Neural progenitor cell (in vitro differentiated cells): ENCODE data around the gene NT5C1A. TPM values are rescaled to one million over a fixed set of nuclear protein-coding genes. Genes with fewer than 3 reads are reported as not detected.
A peak's percentile ranks its signal among the peaks of the same experiment; 100 is the strongest.

Source experiments
- DNase-seq: peaks from one replicate; pipeline ENCODE4 v3.0.0-alpha.2; 2016; ENCODE audit warnings: low spot score
- H2AFZ ChIP-seq: fragments of 200-600 bp; sonication (generic); replicated peaks from 2 replicates; pipeline ENCODE4 v1.6.1; 2016; ENCODE audit warnings: antibody characterized with exemption
- H3F3A ChIP-seq: fragments of 200-600 bp; sonication (generic); 2 replicates; pipeline ENCODE4 v1.6.1; 2016; ENCODE audit warnings: antibody characterized with exemption, low read depth
- H3K27ac ChIP-seq: fragments of 200-600 bp; sonication (generic); 2 replicates; pipeline ENCODE4 v1.5.1; 2016; ENCODE audit warnings: mild to moderate bottlenecking
- H3K27me3 ChIP-seq: fragments of 200-600 bp; sonication (generic); 2 replicates; pipeline ENCODE4 v1.6.1; 2016; ENCODE audit warnings: mild to moderate bottlenecking, moderate library complexity
- H3K36me3 ChIP-seq: fragments of 200-600 bp; sonication (generic); 2 replicates; pipeline ENCODE4 v1.5.1; 2016
- H3K4me1 ChIP-seq: fragments of 200-600 bp; sonication (generic); 2 replicates; pipeline ENCODE4 v1.6.1; 2016; ENCODE audit warnings: mixed run types
- H3K4me2 ChIP-seq: fragments of 200-600 bp; sonication (generic); 2 replicates; pipeline ENCODE4 v1.6.1; 2016
- H3K4me3 ChIP-seq: fragments of 200-600 bp; sonication (generic); 2 replicates; pipeline ENCODE4 v1.5.1; 2016
- H3K79me2 ChIP-seq: fragments of 200-600 bp; sonication (generic); 2 replicates; pipeline ENCODE4 v1.6.1; 2016; ENCODE audit warnings: low read depth
- H3K9ac ChIP-seq: fragments of 200-600 bp; sonication (generic); 2 replicates; pipeline ENCODE4 v1.6.1; 2016
- H3K9me3 ChIP-seq: fragments of 200-600 bp; sonication (generic); 2 replicates; pipeline ENCODE4 v1.5.1; 2016; ENCODE audit warnings: low read depth
- H4K20me1 ChIP-seq: fragments of 200-600 bp; sonication (generic); 2 replicates; pipeline ENCODE4 v1.6.1; 2016; ENCODE audit warnings: low read depth
- H3K27ac Mint-ChIP-seq: 3 replicates; pipeline ENCODE4 v1.8.0; 2021; ENCODE audit warnings: mixed read lengths
- H3K27me3 Mint-ChIP-seq: 2 replicates; pipeline ENCODE4 v1.8.0; 2022; ENCODE audit warnings: low read depth, mild to moderate bottlenecking, inconsistent platforms, moderate library complexity, mixed read lengths; ENCODE audit not compliant: insufficient read depth
- H3K36me3 Mint-ChIP-seq: 3 replicates; pipeline ENCODE4 v1.8.0; 2021; ENCODE audit warnings: mixed read lengths
- H3K4me1 Mint-ChIP-seq: 3 replicates; pipeline ENCODE4 v1.8.0; 2021; ENCODE audit warnings: mixed read lengths
- H3K4me3 Mint-ChIP-seq: 3 replicates; pipeline ENCODE4 v1.8.0; 2021; ENCODE audit warnings: mild to moderate bottlenecking, moderate library complexity, mixed read lengths
- H3K9me3 Mint-ChIP-seq: 3 replicates; pipeline ENCODE4 v1.8.0; 2020; ENCODE audit warnings: mixed read lengths
- CTCF ChIP-seq: fragments of 200-600 bp; sonication (generic); IDR thresholded peaks from 2 replicates; pipeline ENCODE4 v1.5.1; 2017; ENCODE audit warnings: antibody characterized with exemption, mild to moderate bottlenecking
- EZH2 ChIP-seq: fragments of 200-600 bp; sonication (generic); IDR thresholded peaks from 2 replicates; pipeline ENCODE4 v1.6.1; 2017; ENCODE audit warnings: antibody characterized with exemption, mild to moderate bottlenecking, moderate library complexity
- EZH2phosphoT487 ChIP-seq: fragments of 200-600 bp; sonication (generic); IDR thresholded peaks from 2 replicates; pipeline ENCODE4 v1.6.1; 2017; ENCODE audit warnings: antibody characterized with exemption
- total RNA-seq: library from RNA; depleted of rRNA; stranded (reverse); fragments of >200 nt; gene quantifications from 2 replicates; pipeline ENCODE4 v1.2.3, GENCODE V29; 2015; ENCODE audit warnings: low replicate concordance

Gene NT5C1A
- total RNA-seq, 1 donor from 2014 or later, result not detected

- Histone ChIP-seq H3K36me3 (no peaks in the 10 kb centered on the region), H3K27me3 (peaks cover 100% of the 10 kb centered on the region), H3F3A (no peaks in the 10 kb centered on the region), H3K9me3 (no peaks in the 10 kb centered on the region), H3K79me2 (no peaks in the 10 kb centered on the region), H4K20me1 (peaks cover 36% of the 10 kb centered on the region), H3K4me2 (peak overlapping the region; percentile 74), H3K27ac (no peak overlapping the region), H2AFZ (peak overlapping the region; percentile 11), H3K9ac (no peak overlapping the region), H3K4me3 (peak overlapping the region; percentile 32), H3K4me1 (peaks cover 7% of the 10 kb centered on the region)
- no peak overlapping the region for H3K27ac Mint-ChIP-seq
- peaks cover 45% of the 10 kb centered on the region for H3K27me3 Mint-ChIP-seq
- no peaks in the 10 kb centered on the region for H3K36me3 Mint-ChIP-seq
- peak; percentile 94 for TF ChIP-seq EZH2
- no peak for TF ChIP-seq CTCF
- peak; percentile 81 for TF ChIP-seq EZH2phosphoT487
- no peaks in the 10 kb centered on the region for H3K9me3 Mint-ChIP-seq
- H3K4me1 Mint-ChIP-seq, result peaks cover 31% of the 10 kb centered on the region
- peak; percentile 70 for DNase-seq
- H3K4me3 Mint-ChIP-seq, result peak overlapping the region; percentile 75
Measured at GRCh38 chr1:39692152-39693074, 20.5 kb upstream of the NT5C1A start.

GRCh38 chr1:39691383-39692151 is 19.7 kb upstream of the NT5C1A start, which contains the start of gene HPCAL4:
HPCAL4 (minus strand) TSS chr1:39691433; CDS start chr1:39684603, 6,830 bp downstream.
- no peak within 1 kb of the TSS for H3K27ac Mint-ChIP-seq
- peak; percentile 99 for DNase-seq
- no peaks in the 10 kb centered on the region for H3K9me3 Mint-ChIP-seq
- H3K36me3 ChIP-seq, result no peaks in the 10 kb centered on the region
- no peaks in the 10 kb centered on the region for H3K79me2 ChIP-seq
- peak within 1 kb of the TSS; percentile 11 for H2AFZ ChIP-seq
- H3K4me1 Mint-ChIP-seq, result peaks cover 31% of the 10 kb centered on the region
- peaks cover 43% of the 10 kb centered on the region for H3K27me3 Mint-ChIP-seq
- peaks cover 7% of the 10 kb centered on the region for H3K4me1 ChIP-seq
- H3K27me3 ChIP-seq, result peaks cover 100% of the 10 kb centered on the region
- H3K4me3 ChIP-seq, result peak within 1 kb of the TSS; percentile 32
- no peak within 1 kb of the TSS for H3K9ac ChIP-seq
- no peaks in the 10 kb centered on the region for H3K9me3 ChIP-seq
- peaks cover 36% of the 10 kb centered on the region for H4K20me1 ChIP-seq
- no peak within 1 kb of the TSS for H3K27ac ChIP-seq
- H3K4me3 Mint-ChIP-seq, result peak within 1 kb of the TSS; percentile 75
- TF ChIP-seq CTCF (no peak), EZH2phosphoT487 (peak; percentile 42), EZH2 (peak; percentile 18)
- no peaks in the 10 kb centered on the region for H3F3A ChIP-seq
- H3K4me2 ChIP-seq, result peak within 1 kb of the TSS; percentile 74
- H3K36me3 Mint-ChIP-seq, result no peaks in the 10 kb centered on the region

- Mint-ChIP-seq H3K36me3 (no peaks in the 10 kb centered on the region), H3K4me1 (peaks cover 31% of the 10 kb centered on the region), H3K4me3 (peak overlapping the region; percentile 72), H3K9me3 (no peaks in the 10 kb centered on the region), H3K27ac (no peak overlapping the region), H3K27me3 (peaks cover 43% of the 10 kb centered on the region)
- Histone ChIP-seq H3K9ac (no peak overlapping the region), H4K20me1 (peaks cover 36% of the 10 kb centered on the region), H3K36me3 (no peaks in the 10 kb centered on the region), H3K9me3 (no peaks in the 10 kb centered on the region), H3K4me3 (peak overlapping the region; percentile 32), H3F3A (no peaks in the 10 kb centered on the region), H3K27me3 (peaks cover 100% of the 10 kb centered on the region), H3K79me2 (no peaks in the 10 kb centered on the region), H3K4me2 (peak overlapping the region; percentile 74), H2AFZ (no peak overlapping the region), H3K4me1 (peaks cover 7% of the 10 kb centered on the region), H3K27ac (no peak overlapping the region)
- no peak for DNase-seq
- TF ChIP-seq EZH2, result peak; percentile 3
- TF ChIP-seq CTCF, result no peak
- TF ChIP-seq EZH2phosphoT487, result peak; percentile 3
Measured at GRCh38 chr1:39690794-39691382, 19.0 kb upstream of the NT5C1A start.
